Panc1 (cell line): ENCODE measurements around the gene PIBF1. TPM values are rescaled to one million over a fixed set of nuclear protein-coding genes. Genes with fewer than 3 reads are reported as not detected.

Source experiments
- ATAC-seq: fragments of 200-7000 bp; cut with Tn5 transposase; 2 replicates; pipeline ENCODE4 v1.9.1; 2020; ENCODE audit warnings: mild to moderate bottlenecking, moderate library complexity
- BruUV-seq: library from RNA; stranded (reverse); fragments of 400-500 nt; replicated peaks from 2 replicates; lab custom pipeline; 2021; lab: Mats Ljungman, UMichigan
- CTCF ChIA-PET: fragments of 300-600 bp; sonication (Branson Sonifier 250); formaldehyde crosslinking; loops from one replicate; lab custom pipeline; 2022; ENCODE audit warnings: antibody characterized with exemption; lab: Charles Lee
- POLR2A ChIA-PET: fragments of 300-600 bp; sonication (Branson Sonifier 250); formaldehyde crosslinking; loops from one replicate; lab custom pipeline; 2022; ENCODE audit warnings: antibody characterized with exemption; lab: Charles Lee
- DNase-seq: peaks from one replicate; pipeline ENCODE4 v3.0.0-alpha.2; 2010; ENCODE audit warnings: low read depth, low spot score
- H3K27ac ChIP-seq: 2 replicates; pipeline ENCODE4 v1.5.1; 2011; ENCODE audit warnings: mild to moderate bottlenecking, low read length, inconsistent platforms
- H3K27me3 ChIP-seq: fragments of 200-500 bp; sonication (Bioruptor generic); 2 replicates; pipeline ENCODE4 v1.6.0; 2014; ENCODE audit warnings: low read length, inconsistent platforms; ENCODE audit not compliant: control insufficient read depth, insufficient read depth
- H3K36me3 ChIP-seq: fragments of 200-500 bp; sonication (Bioruptor generic); 2 replicates; pipeline ENCODE4 v1.5.1; 2014; ENCODE audit warnings: inconsistent platforms, mild to moderate bottlenecking, low read length, moderate library complexity; ENCODE audit not compliant: control insufficient read depth, insufficient read depth
- H3K4me1 ChIP-seq: 2 replicates; pipeline ENCODE4 v1.5.1; 2011; ENCODE audit warnings: inconsistent platforms, mild to moderate bottlenecking, low read length, moderate library complexity; ENCODE audit not compliant: control insufficient read depth, insufficient read depth
- H3K4me3 ChIP-seq, 2 experiments: 2 replicates each; pipeline ENCODE4 v1.5.1; 2011 to 2012; ENCODE audit warnings: low read depth in 2 of 2, low read length in 2 of 2, mild to moderate bottlenecking in 2 of 2, inconsistent platforms in 1 of 2, moderate library complexity in 1 of 2
- H3K9me3 ChIP-seq: fragments of 200-500 bp; sonication (Bioruptor generic); 2 replicates; pipeline ENCODE4 v1.5.1; 2014; ENCODE audit warnings: low read depth, mild to moderate bottlenecking, inconsistent platforms, low read length, moderate library complexity; ENCODE audit not compliant: control insufficient read depth, insufficient read depth
- POLR2AphosphoS5 ChIP-seq: IDR thresholded peaks from 2 replicates; pipeline ENCODE4 v1.6.1; 2012; ENCODE audit warnings: mild to moderate bottlenecking, low read depth, low read length, moderate library complexity
- SIN3A ChIP-seq: IDR thresholded peaks from 2 replicates; pipeline ENCODE4 v1.6.1; 2012; ENCODE audit warnings: low read depth, mild to moderate bottlenecking, low read length, moderate library complexity, borderline replicate concordance; ENCODE audit not compliant: insufficient read depth
- TCF7L2 ChIP-seq: IDR thresholded peaks from 2 replicates; pipeline ENCODE4 v1.6.1; 2011; ENCODE audit warnings: mild to moderate bottlenecking, low read depth, low read length, inconsistent platforms
- in situ Hi-C: cut with HindIII; loops from 2 replicates; pipeline ENCODE4 v1.10.0; 2016; ENCODE audit warnings: low sequenced_read_pairs, low pct_unique_long_range_greater_than_20kb
- intact Hi-C: fragments of 100-400 bp; cut with micrococcal nuclease; formaldehyde crosslinking; loops from one replicate; pipeline ENCODE4 v1.10.0; 2022; ENCODE audit not compliant: unreplicated experiment
- total RNA-seq: library from RNA; stranded (reverse); gene quantifications from one replicate; pipeline ENCODE4 v1.2.1, GENCODE V29; 2021; ENCODE audit not compliant: unreplicated experiment
- TF ChIP-seq, protein P1 (sequence below), 2 experiments: IDR thresholded peaks; 2 replicates each; pipeline ENCODE4 v1.6.1; 2011 to 2012; ENCODE audit warnings: low read depth in 2 of 2, control low read depth in 1 of 2, low read length in 1 of 2, mild to moderate bottlenecking in 1 of 2, moderate library complexity in 1 of 2; ENCODE audit not compliant: insufficient read depth in 1 of 2
- TF ChIP-seq, protein P2 (sequence below): fragments of 450-650 bp; IDR thresholded peaks from 2 replicates; pipeline ENCODE4 v1.5.1; 2017; ENCODE audit warnings: mild to moderate bottlenecking

Gene PIBF1
- total RNA-seq, 1 experiment from 2014 or later, result 11.7 TPM

DNA sequence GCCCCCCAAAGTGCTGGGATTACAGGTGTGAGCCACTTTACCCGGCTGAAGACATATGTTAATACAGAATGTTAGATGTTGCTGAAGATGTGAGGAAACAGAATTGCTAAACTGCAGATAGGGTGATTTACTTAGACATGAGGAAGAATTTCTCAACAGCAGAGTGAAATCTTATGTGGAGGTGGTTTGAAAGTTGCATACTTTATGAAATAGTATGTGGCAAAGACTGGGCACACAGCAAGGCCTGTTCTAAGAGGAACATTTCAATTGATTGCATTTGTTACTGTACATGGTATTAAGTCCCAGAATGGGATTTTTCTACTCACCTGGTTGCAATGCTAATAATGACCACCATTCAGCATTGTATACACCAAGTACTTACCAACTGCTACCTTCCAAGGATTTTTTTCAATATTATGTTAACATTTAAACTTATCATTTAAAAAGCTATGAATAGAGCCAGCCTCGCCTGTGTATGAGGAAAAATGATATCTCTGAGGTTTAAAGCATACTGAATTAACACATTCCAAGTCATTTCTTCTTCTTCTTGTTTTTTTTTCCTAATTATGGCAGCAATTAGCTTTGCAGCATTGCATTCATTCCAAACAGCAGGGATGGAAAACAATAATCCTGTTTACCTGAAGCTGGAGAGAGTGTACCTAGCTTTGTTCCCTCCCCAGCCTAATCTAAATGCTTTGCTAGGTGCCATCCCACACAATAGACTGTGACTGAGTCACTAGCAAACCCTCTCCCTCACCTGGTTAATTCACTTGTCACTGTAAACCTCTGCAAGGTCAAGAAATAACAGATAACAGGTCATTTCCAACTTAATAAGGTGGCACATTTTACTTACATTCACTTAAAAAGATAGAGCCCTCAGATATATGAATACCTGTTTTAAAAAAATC is 257.5 kb downstream of the PIBF1 start:
- ChIA-PET CTCF (no interaction called here), POLR2A (no interaction called here)
- in situ Hi-C loops, result no loop called here
- ATAC-seq, result no peak
- H3K4me3 ChIP-seq, result no peak overlapping the region
- no peaks in the 10 kb centered on the region for H3K4me1 ChIP-seq
- H3K27ac ChIP-seq, result no peak overlapping the region
- BruUV-seq, result no TSS peak
- DNase-seq, result no peak
- TF ChIP-seq, protein P1, sequence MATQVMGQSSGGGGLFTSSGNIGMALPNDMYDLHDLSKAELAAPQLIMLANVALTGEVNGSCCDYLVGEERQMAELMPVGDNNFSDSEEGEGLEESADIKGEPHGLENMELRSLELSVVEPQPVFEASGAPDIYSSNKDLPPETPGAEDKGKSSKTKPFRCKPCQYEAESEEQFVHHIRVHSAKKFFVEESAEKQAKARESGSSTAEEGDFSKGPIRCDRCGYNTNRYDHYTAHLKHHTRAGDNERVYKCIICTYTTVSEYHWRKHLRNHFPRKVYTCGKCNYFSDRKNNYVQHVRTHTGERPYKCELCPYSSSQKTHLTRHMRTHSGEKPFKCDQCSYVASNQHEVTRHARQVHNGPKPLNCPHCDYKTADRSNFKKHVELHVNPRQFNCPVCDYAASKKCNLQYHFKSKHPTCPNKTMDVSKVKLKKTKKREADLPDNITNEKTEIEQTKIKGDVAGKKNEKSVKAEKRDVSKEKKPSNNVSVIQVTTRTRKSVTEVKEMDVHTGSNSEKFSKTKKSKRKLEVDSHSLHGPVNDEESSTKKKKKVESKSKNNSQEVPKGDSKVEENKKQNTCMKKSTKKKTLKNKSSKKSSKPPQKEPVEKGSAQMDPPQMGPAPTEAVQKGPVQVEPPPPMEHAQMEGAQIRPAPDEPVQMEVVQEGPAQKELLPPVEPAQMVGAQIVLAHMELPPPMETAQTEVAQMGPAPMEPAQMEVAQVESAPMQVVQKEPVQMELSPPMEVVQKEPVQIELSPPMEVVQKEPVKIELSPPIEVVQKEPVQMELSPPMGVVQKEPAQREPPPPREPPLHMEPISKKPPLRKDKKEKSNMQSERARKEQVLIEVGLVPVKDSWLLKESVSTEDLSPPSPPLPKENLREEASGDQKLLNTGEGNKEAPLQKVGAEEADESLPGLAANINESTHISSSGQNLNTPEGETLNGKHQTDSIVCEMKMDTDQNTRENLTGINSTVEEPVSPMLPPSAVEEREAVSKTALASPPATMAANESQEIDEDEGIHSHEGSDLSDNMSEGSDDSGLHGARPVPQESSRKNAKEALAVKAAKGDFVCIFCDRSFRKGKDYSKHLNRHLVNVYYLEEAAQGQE (IDR thresholded peaks at IDR 0.05; ENCODE audit: insufficient read depth in 1 of 2, low read depth in 2 of 2, low read length in 1 of 2), result no peak
- TF ChIP-seq, protein P2, sequence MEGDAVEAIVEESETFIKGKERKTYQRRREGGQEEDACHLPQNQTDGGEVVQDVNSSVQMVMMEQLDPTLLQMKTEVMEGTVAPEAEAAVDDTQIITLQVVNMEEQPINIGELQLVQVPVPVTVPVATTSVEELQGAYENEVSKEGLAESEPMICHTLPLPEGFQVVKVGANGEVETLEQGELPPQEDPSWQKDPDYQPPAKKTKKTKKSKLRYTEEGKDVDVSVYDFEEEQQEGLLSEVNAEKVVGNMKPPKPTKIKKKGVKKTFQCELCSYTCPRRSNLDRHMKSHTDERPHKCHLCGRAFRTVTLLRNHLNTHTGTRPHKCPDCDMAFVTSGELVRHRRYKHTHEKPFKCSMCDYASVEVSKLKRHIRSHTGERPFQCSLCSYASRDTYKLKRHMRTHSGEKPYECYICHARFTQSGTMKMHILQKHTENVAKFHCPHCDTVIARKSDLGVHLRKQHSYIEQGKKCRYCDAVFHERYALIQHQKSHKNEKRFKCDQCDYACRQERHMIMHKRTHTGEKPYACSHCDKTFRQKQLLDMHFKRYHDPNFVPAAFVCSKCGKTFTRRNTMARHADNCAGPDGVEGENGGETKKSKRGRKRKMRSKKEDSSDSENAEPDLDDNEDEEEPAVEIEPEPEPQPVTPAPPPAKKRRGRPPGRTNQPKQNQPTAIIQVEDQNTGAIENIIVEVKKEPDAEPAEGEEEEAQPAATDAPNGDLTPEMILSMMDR, result no peak
- no peak for TF ChIP-seq TCF7L2
- TF ChIP-seq POLR2AphosphoS5, result no peak
- TF ChIP-seq SIN3A, result no peak
- H3K27me3 ChIP-seq, result no peaks in the 10 kb centered on the region
- no peaks in the 10 kb centered on the region for H3K36me3 ChIP-seq
- no peaks in the 10 kb centered on the region for H3K9me3 ChIP-seq
- intact Hi-C loops, result no loop called here

DNA sequence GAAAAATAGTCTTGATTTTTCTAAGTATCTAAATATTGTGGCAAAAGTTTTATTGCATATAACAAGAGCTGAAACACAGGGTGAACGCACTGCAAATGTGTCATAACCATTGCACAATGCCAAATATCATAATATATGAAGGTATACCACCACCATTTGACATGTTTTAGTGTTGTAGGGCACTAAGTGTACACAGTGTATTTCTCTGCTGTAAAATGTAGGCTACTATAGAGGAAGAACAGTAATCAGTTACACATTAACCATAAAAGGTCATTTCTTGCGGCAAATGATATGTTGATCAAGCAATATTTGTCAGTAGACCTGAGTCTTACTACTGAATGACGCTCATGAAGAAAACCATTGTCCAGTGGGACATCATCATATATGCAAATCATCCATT is 258.6 kb downstream of the PIBF1 start:
- no peak overlapping the region for H3K27ac ChIP-seq
- CTCF ChIA-PET, result no interaction called here

More for the DNA sequence above, 258.6 kb downstream of the PIBF1 start:
- H3K27me3 ChIP-seq, result no peaks in the 10 kb centered on the region
- TF ChIP-seq TCF7L2, result no peak
- TF ChIP-seq, protein P2, result no peak
- TF ChIP-seq POLR2AphosphoS5, result no peak
- TF ChIP-seq SIN3A, result no peak
- in situ Hi-C loops, result no loop called here
- no peaks in the 10 kb centered on the region for H3K36me3 ChIP-seq
- DNase-seq, result no peak
- no peaks in the 10 kb centered on the region for H3K9me3 ChIP-seq
- POLR2A ChIA-PET, result no interaction called here
- no peaks in the 10 kb centered on the region for H3K4me1 ChIP-seq
- no peak overlapping the region for H3K4me3 ChIP-seq
- no TSS peak for BruUV-seq
- intact Hi-C loops, result no loop called here
- no peak for ATAC-seq
